GM12872 (cell line): Measurements from ENCODE around the gene ROPN1.
A peak's percentile ranks its signal among the peaks of the same experiment; 100 is the strongest.

Source experiments
- CTCF ChIP-seq: IDR thresholded peaks from 3 replicates; pipeline ENCODE4 v1.5.1; 2011; ENCODE audit warnings: low read depth, mild to moderate bottlenecking, low read length, moderate library complexity; ENCODE audit not compliant: insufficient read depth

Gene ROPN1

DNA sequence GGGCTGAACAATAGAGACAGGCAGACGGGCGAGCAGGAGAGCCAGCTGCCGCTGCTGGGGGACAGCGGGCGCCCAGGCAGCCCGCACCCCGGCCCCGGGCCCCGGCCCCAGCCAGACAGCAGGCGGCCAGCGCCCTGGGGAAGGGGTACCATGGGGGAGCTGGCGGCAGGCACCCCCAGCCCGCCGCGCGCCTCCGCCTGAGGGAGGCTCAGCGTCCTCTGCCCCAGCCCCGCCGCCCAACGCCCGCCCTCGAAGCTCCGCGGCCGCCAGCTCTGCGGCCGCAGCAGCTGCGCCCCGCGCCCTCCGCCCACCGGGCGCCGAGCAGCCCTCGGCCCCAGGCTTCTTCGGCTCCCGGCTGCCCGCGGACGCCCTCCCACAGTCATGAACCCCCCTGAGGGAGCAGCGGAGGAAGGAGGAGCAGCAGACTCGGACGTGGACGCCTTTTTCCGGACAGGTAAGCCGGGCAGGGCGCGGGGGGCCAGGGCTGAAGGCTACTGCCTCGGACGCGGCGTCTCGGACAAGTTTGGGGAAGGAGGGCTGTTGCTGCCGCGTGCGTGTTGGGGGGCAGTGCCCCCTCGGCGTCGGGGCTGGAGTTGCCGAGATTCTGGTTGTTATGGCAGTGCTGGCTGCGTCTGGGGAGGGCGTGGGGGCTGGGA is 41.6 kb upstream of the ROPN1 start, which contains the start of gene KALRN:
KALRN (plus strand) TSS at position 10 of the 656 bp plus-strand sequence.
- no peak for TF ChIP-seq CTCF

DNA sequence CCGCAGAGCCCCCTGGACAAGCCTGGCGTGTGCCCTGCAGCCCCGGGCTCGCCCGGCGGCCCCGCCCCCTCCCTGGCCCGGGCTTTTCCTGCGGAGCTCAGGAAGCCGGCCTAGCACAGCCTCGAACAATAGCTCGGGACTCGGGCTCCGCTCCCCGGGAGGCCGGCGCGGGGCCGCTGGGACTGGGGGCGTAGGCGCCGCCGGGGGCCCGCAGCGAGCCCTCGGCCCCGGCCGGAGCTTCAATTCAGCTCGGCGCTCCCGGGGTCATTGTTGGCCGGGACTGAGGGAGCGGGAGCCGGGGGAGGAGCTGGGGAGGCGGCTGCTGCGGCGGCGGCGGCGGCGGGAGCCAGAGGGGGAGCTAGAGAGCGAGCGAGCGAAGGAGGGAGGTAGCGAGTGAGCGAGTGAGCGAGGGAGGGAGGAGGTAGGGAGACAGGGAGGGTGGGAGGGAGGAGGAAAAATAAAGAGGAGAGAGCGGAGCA is 41.0 kb upstream of the ROPN1 start:
- peak; percentile 38; the same call in 1 of the 3 replicates for TF ChIP-seq CTCF

GRCh38 chr3:124032311-124032880 is 40.5 kb upstream of the ROPN1 start:
- TF ChIP-seq CTCF = no peak

DNA sequence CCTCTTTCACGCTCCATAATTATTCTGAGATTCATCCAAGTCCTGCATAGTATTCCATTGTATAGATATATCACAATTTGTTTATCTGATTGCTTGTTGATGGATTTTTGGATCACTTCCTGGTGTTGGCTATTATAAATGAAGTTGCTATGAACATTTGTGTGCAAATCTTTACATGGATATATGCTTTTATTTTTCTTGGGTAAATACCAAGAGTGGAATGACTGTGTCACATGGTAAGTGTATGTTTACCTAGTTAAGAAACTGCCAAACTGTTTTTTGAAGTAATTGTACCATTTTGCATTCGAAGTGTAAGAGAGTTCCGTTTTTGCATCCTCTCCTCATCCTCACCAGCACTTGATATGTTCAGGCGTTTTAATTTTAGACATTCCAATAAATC is 34.6 kb upstream of the ROPN1 start:
- no peak for TF ChIP-seq CTCF

- TF ChIP-seq CTCF = no peak
Measured at GRCh38 chr3:124019291-124019690, 27.4 kb upstream of the ROPN1 start.

- TF ChIP-seq CTCF = peak; percentile 17; the same call in 1 of the 3 replicates
Measured at GRCh38 chr3:124016483-124016882, 24.6 kb upstream of the ROPN1 start.

- TF ChIP-seq CTCF = no peak
Measured at GRCh38 chr3:124014366-124014942, 22.5 kb upstream of the ROPN1 start.
